LNCaP clone FGC (cell line): ENCODE results near the gene ROBO1.

Source experiments
- DNase-seq: peaks from one replicate; pipeline ENCODE4 v3.0.0-alpha.2; 2011; ENCODE audit warnings: low read depth
- H3K4me3 ChIP-seq: 2 replicates; pipeline ENCODE4 v1.5.1; 2011; ENCODE audit warnings: mild to moderate bottlenecking, low read depth, low read length, control low read depth
- TF ChIP-seq, protein P1 (sequence below): IDR thresholded peaks from 2 replicates; pipeline ENCODE4 v1.5.1; 2012; ENCODE audit warnings: mild to moderate bottlenecking; ENCODE audit not compliant: control insufficient read depth, insufficient read depth; ENCODE audit errors: extremely low read depth

ROBO1 gene

GRCh38 chr3:79653266-79653830, 114.5 kb downstream of the ROBO1 start:
- DNase-seq: no peak
- H3K4me3 ChIP-seq: no peak overlapping the region
- TF ChIP-seq, protein P1, sequence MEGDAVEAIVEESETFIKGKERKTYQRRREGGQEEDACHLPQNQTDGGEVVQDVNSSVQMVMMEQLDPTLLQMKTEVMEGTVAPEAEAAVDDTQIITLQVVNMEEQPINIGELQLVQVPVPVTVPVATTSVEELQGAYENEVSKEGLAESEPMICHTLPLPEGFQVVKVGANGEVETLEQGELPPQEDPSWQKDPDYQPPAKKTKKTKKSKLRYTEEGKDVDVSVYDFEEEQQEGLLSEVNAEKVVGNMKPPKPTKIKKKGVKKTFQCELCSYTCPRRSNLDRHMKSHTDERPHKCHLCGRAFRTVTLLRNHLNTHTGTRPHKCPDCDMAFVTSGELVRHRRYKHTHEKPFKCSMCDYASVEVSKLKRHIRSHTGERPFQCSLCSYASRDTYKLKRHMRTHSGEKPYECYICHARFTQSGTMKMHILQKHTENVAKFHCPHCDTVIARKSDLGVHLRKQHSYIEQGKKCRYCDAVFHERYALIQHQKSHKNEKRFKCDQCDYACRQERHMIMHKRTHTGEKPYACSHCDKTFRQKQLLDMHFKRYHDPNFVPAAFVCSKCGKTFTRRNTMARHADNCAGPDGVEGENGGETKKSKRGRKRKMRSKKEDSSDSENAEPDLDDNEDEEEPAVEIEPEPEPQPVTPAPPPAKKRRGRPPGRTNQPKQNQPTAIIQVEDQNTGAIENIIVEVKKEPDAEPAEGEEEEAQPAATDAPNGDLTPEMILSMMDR: no peak

DNA sequence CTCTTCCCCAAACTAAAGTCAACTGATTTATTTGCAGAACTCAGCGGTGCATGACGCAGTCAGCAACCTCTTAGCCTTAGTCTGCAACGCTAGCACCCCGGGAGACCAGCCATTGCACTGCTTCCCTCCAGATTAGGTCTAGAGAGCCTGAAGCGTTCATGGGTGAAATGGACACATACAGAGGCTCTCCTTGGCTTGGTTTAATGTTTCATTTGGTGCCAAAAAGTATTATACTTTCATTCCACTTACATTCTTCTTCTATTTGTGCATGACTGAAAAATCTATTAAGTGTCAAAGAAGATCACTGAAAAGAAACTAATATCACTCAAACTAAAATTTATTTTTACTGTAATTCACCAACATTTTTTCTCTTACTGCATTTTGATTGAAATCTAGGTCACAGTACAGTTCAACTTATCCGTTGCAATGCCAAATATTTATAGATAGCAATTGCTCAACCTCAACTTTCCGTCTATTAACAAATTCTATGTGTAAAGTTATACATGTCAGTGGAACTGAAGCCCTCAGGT, 116.2 kb downstream of the ROBO1 start:
- H3K4me3 ChIP-seq: no peak overlapping the region
- no peak for DNase-seq
- TF ChIP-seq, protein P1: no peak

DNA sequence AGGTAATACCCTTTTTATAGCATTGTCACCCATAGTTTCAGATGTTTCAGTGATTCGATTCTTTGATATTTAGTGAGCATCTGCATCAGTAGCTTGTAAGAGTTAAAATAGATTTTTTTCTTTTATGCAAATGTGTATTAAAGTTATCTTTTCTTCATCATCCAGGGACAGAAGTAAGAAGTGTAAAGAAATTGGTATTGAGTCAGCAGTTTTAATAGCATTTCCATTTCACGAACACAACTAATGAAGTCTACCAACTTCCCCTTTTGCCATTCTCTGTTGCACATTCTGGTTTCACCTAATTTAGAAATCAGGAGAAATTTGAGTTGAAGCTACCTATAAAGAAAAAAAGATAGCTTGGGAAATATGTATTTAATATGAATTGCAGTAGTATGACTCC, 127.9 kb downstream of the ROBO1 start:
- TF ChIP-seq, protein P1: no peak
- no peak overlapping the region for H3K4me3 ChIP-seq
- no peak for DNase-seq

DNA sequence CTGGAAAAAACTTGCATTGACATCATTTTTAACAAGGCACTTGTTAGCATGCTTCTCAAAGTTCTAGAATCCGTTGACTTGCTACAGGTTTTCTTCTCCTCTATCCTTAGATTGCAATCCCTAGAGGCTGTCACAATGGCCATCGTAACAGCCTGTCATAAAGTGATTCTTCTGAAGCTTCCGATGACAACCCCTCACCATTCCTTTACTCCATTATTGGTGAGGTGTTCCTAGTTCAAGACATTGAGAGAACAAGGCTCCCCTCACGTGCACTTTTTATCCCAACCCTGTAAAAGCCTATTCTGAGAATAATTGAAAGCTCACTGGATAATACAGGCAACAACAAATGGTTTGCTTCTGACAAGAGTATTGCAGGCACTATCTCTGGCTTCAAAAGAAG, 131.4 kb downstream of the ROBO1 start:
- H3K4me3 ChIP-seq: no peak overlapping the region
- TF ChIP-seq, protein P1: no peak
- DNase-seq: no peak

GRCh38 chr3:79632842-79633241, 135.0 kb downstream of the ROBO1 start:
- no peak overlapping the region for H3K4me3 ChIP-seq
- TF ChIP-seq, protein P1: no peak

DNA sequence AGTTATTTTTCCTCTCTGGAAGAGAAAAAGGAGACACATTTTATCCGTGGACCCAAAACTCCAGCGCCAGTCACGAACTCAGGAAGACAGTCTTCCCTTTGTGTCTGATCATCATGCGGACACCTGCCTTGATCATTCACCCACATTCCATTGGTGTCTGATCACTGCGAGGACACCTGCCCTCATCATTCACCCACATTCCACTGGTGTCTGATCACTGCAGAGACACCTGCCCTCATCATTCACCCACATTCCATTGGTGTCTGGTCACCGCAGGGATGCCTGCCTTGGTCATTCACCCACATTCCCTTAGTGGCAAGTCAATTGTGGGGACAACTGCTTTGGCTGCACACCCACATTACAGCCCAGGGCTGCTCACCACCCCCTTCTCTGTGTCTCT, 148.9 kb downstream of the ROBO1 start:
- TF ChIP-seq, protein P1: no peak
- no peak for DNase-seq
- H3K4me3 ChIP-seq: no peak overlapping the region

More at GRCh38 chr3:79632842-79633241, 135.0 kb downstream of the ROBO1 start:
- DNase-seq: no peak

GRCh38 chr3:79606414-79606813, 161.4 kb downstream of the ROBO1 start:
- H3K4me3 ChIP-seq: no peak overlapping the region
- no peak for DNase-seq
- TF ChIP-seq, protein P1: no peak
